GM12874 (cell line): ENCODE results near the gene ABCA12.

ENCODE experiments used
- CTCF ChIP-seq: IDR thresholded peaks from 2 replicates; pipeline ENCODE4 v1.5.1; 2011; ENCODE audit warnings: low read depth, mild to moderate bottlenecking, control low read depth, low read length, moderate library complexity; ENCODE audit not compliant: insufficient read depth

ABCA12 gene

GRCh38 chr2:215161301-215161829 lies 22.9 kb upstream of the ABCA12 start:
- TF ChIP-seq CTCF: no peak

- no peak for TF ChIP-seq CTCF
Measured at GRCh38 chr2:215160081-215160480, 21.7 kb upstream of the ABCA12 start.

GRCh38 chr2:215156453-215156852 lies 18.0 kb upstream of the ABCA12 start:
- no peak for TF ChIP-seq CTCF

GRCh38 chr2:215149894-215150293 lies 11.5 kb upstream of the ABCA12 start:
- no peak for TF ChIP-seq CTCF

GRCh38 chr2:215149486-215149885 lies 11.1 kb upstream of the ABCA12 start:
- no peak for TF ChIP-seq CTCF

GRCh38 chr2:215149060-215149459 lies 10.6 kb upstream of the ABCA12 start:
- TF ChIP-seq CTCF: no peak

- TF ChIP-seq CTCF: no peak
Measured at GRCh38 chr2:215145611-215146010, 7.2 kb upstream of the ABCA12 start.
